CD4-positive, alpha-beta T cell treated with Interferon gamma for 1 hour (primary cell): Measurements from ENCODE around the gene FAM222A.

ENCODE experiments used
- DNase-seq: peaks from one replicate; pipeline ENCODE4 v3.0.0-alpha.2; 2020

The FAM222A gene

GRCh38 chr12:109714141-109714912 is 702 bp downstream of the FAM222A start:
- DNase-seq: peak; percentile 50

GRCh38 chr12:109714913-109715244 is 1.3 kb downstream of the FAM222A start:
- DNase-seq: no peak

- DNase-seq: peak; percentile 44
Measured at GRCh38 chr12:109715310-109716091, 1.9 kb downstream of the FAM222A start.

- no peak for DNase-seq
Measured at GRCh38 chr12:109716092-109716479, 2.5 kb downstream of the FAM222A start.

- no peak for DNase-seq
Measured at GRCh38 chr12:109716512-109717389, 3.1 kb downstream of the FAM222A start.

GRCh38 chr12:109717390-109718357 is 4.0 kb downstream of the FAM222A start:
- DNase-seq: no peak

- no peak for DNase-seq
Measured at GRCh38 chr12:109718390-109718789, 4.8 kb downstream of the FAM222A start.

- DNase-seq: no peak
Measured at GRCh38 chr12:109719123-109720022, 5.7 kb downstream of the FAM222A start.

- DNase-seq: no peak
Measured at GRCh38 chr12:109720152-109720856, 6.7 kb downstream of the FAM222A start.

GRCh38 chr12:109720857-109721189 is 7.2 kb downstream of the FAM222A start:
- DNase-seq: no peak

GRCh38 chr12:109721276-109721675 is 7.7 kb downstream of the FAM222A start:
- DNase-seq: no peak

GRCh38 chr12:109722022-109722720 is 8.5 kb downstream of the FAM222A start:
- DNase-seq: no peak

- no peak for DNase-seq
Measured at GRCh38 chr12:109722721-109723094, 9.1 kb downstream of the FAM222A start.

GRCh38 chr12:109723311-109723881 is 9.8 kb downstream of the FAM222A start:
- no peak for DNase-seq

- DNase-seq: no peak
Measured at GRCh38 chr12:109724321-109724892, 10.8 kb downstream of the FAM222A start.

- DNase-seq: no peak
Measured at GRCh38 chr12:109725321-109726105, 11.9 kb downstream of the FAM222A start.

- DNase-seq: no peak
Measured at GRCh38 chr12:109726106-109726497, 12.5 kb downstream of the FAM222A start.

- no peak for DNase-seq
Measured at GRCh38 chr12:109726511-109727038, 12.9 kb downstream of the FAM222A start.
